ENCODE measurements around the gene OLFML2A.

DNA sequence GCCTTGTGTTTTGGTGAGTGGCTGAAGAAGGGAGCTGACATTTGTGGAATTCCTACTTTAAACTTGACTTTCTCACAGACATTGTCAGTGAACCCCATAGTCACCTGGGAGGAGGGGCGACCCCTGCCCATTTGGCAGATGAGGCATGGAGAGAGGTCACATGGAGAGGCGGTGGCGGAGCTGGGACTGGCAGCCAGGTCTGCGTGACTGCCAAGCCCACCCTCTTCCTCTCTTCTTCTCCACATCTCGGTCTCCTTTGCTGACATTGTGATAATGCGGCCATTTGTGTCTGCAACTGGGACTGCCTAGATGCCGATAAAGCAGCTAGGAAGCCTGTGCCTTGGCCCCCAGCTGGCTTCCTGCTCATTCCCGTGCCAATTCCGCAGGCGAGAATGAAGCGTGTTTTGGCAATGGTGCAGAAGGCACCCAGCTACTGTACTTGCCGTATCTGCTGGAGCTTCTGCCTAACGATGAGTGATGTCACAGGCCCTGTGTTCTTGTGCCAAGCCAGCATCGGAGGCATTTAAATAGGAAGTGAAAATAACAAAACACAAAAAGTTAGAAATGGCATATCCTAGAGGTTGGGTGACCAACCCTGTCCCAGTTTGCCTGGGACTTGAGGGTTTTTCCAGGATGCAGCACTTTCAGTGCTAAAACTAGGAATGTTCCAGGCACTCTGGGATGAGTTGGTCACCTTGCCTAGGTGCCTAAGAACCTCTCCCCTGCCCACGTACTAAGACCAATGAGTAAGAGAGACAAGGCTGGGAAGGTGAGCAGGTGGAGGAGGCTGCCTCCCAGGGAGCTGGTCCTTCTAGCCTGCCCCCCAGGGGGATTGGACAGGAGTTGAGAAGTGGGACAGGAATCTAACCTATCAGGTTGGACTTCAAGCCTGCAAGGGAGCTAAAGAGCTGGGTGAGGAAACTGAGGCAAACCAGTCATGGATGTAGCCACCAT lies 23.6 kb downstream of the OLFML2A start:
- no peak for TF ChIP-seq POLR2A (IDR thresholded peaks at IDR 0.05; ENCODE audit: low read length)
- no peak for TF ChIP-seq EP300 (IDR thresholded peaks at IDR 0.05)
- TF ChIP-seq, protein P1, sequence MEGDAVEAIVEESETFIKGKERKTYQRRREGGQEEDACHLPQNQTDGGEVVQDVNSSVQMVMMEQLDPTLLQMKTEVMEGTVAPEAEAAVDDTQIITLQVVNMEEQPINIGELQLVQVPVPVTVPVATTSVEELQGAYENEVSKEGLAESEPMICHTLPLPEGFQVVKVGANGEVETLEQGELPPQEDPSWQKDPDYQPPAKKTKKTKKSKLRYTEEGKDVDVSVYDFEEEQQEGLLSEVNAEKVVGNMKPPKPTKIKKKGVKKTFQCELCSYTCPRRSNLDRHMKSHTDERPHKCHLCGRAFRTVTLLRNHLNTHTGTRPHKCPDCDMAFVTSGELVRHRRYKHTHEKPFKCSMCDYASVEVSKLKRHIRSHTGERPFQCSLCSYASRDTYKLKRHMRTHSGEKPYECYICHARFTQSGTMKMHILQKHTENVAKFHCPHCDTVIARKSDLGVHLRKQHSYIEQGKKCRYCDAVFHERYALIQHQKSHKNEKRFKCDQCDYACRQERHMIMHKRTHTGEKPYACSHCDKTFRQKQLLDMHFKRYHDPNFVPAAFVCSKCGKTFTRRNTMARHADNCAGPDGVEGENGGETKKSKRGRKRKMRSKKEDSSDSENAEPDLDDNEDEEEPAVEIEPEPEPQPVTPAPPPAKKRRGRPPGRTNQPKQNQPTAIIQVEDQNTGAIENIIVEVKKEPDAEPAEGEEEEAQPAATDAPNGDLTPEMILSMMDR (IDR thresholded peaks at IDR 0.05) = no peak
- no peak for TF ChIP-seq HDAC2 (IDR thresholded peaks at IDR 0.05)
- TF ChIP-seq RNF2 (IDR thresholded peaks at IDR 0.05; ENCODE audit: borderline replicate concordance, low read depth) = no peak
- TF ChIP-seq CHD2 (IDR thresholded peaks at IDR 0.05; ENCODE audit: low read length, partially characterized antibody) = no peak
- no peak for TF ChIP-seq CBX8 (IDR thresholded peaks at IDR 0.05)

Measured in A549 (cell line).